Stimulated activated CD8-positive, alpha-beta memory T cell treated with anti-CD3 and anti-CD28 coated beads, Interleukin-15, amount 100 ng/mL, for 1 hour (primary cell): ENCODE results near the gene CEBPZOS.
"Not testable (repeated sequence)": the region's sequence is repeated elsewhere in the genome, so short reads cannot be mapped to it uniquely, and the experiment has no call there.

Experiments
- DNase-seq: peaks from one replicate; pipeline ENCODE4 v3.0.0-alpha.2; 2020; ENCODE audit warnings: low read depth

The CEBPZOS gene

DNA sequence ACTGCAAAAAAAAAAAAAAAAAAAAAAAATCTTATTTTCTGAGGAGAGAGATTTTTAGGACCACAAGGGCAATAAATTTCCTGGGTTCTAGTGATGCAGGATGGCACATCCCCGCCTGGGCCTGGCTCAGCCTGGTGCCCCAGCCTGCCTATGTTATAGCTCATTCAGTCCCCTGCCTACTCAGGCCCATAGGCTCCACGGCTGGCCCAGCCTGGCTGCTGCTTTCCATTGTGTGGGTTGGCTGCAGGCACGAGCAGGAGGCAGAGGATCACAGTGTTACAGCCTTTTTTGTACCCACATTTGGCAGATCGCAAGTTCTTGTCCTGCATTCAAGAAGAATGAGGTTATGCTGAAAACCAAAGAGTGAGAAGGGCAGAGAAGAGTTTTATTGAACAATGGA lies 5.0 kb upstream of the CEBPZOS start:
- no peak for DNase-seq

DNA sequence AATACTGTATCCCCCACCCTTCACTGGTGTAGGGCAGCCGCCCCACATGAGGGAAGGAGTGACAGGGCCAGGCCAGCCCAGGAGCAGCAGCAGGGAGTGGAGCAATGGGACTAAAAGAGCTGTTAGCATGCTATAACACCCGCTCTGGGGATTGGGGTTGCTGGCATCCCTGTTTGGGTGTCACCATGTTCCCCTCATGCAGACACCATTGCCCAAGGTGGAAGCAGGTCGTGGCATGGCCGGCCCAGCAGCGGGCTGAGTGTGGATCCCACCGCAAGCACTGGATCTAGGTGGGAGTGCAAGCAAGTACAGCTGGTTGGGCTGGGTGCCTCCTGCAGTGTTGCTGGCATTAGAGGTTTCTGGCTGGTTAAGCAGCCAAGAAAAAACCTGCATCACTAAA lies 4.5 kb upstream of the CEBPZOS start:
- DNase-seq = no peak

DNA sequence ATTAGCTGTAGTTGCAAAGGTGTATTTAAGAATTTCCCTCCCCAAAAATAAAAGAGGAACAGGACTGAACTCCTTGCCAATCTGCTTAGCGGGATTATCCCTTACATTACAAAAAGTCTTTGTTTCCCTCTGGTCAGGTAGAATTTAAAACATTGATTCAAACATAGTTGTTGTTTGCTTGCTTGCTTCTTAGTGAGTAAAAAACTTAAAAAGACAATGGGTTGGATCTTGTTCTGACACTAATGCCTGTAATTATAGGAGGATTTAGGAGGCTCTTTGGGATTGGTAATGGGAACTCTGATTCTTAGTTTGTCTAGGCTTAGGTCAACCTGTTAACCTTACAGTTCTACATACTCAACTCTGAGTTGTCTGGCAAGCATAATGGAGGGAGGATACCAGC lies 3.7 kb upstream of the CEBPZOS start:
- DNase-seq = no peak

DNA sequence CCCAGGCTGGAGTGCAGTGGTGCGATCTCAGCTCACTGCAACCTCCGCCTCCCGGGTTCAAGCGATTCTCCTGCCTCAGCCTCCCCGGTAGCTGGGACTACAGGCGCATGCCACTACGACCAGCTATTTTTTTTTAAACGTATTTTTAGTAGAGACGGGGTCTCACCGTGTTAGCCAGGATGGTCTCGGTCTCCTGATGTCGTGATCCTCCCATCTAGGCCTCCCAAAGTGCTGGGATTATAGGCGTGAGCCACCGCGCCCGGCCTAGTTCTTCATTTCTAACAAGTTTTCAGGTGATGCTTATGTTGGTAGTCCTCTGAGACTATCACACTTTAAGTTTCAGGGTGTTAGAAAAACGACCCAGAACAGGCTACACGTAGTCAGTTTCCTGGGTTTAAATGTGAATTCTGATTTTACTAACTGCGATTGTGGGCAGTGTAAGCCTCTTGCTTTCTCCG lies 405 bp upstream of the CEBPZOS start:
- DNase-seq = not testable (repeated sequence)

DNA sequence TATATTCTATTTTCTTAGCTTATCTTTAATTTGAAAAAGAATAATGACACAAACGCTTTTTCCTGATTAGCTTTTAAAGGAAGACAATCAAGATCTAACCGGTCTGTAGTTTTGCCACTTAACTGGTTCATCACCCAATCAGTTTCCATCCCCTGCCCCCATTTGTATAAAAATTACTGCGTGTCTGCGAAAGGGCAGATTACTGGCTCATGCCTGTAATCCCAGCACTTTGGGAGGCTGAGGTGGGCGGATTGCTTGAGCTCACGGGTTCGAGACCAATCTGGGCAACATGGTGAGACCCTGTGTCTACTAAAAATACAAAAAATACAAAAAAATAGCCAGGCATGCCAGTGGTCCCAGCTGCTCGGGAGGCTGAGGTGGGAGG lies 2.4 kb downstream of the CEBPZOS start:
- no peak for DNase-seq

DNA sequence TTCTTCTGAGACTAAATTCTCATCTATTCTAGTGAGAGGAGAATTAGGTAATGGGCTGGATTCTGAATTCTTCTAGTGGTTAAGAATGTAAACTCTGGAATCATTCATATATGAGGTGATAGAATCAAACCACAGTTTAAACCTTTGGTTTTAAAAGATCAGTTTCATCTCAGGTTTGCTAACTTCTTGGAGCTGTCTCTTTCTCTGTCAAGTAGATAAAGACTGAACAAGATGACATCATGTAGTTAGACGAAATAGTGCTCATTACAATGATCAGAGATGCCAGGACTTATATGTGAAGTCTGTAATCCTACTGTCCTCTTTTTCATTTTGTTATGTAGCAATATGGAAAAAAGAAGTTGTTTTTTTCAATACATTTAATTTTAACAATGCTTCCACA lies 4.9 kb downstream of the CEBPZOS start:
- DNase-seq = no peak

DNA sequence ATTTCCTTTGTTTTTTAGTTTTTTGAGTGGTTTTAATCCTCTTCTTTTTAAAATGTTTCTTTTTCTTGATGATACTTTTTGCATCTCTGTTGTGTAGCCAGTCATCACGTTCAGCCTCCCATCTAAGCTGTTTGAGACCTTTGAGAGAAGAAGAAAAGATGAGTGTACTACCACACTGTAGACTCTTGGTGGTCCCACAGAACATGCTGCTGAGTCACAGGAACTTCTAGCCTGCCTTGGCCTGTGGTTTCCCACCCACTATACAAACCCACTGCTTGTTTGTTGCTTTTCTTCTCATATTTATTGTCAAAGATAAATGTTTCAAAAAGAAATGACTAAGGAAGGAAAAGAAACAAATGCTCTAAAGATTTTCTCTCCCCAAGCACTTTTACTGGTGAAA lies 5.5 kb downstream of the CEBPZOS start:
- no peak for DNase-seq

DNA sequence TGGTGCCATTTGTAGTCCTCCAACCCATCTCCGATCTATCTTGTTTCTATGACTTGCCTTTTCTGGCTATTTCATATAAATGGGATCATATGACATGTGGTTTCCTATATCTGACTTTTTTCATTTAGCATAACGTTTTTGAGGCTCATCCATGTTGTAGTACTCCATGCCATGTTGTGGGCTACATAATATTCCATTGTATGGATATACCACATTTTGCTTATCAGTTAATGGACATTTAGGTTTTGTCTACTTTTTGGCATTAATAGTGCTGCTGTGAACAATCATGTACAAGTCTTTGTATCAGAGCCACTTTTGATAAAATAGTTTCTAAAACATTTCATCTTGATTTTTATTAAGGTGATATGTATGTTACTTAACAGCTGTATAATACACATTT lies 7.4 kb downstream of the CEBPZOS start:
- DNase-seq = no peak

DNA sequence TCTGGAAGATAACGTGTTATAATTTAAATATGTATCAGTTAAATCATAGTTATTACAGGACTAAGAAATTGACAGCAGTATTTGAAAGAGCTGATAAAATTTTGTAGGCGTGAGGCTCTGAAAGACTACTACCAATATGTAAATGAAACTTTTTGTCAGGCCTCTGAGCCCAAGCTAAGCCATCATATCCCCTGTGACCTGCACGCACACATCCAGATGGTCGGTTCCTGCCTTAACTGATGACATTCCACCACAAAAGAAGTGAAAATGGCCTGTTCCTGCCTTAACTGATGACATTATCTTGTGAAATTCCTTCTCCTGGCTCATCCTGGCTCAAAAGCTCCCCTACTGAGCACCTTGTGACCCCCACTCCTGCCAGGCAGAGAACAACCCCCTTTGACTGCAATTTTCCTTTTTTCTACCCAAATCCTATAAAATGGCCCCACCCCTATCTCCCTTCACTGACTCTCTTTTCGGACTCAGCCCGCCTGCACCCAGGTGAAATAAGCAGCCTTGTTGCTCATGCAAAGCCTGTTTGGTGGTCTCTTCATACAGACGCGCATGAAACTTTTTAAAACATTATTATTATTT lies 8.9 kb downstream of the CEBPZOS start:
- not testable (repeated sequence) for DNase-seq

DNA sequence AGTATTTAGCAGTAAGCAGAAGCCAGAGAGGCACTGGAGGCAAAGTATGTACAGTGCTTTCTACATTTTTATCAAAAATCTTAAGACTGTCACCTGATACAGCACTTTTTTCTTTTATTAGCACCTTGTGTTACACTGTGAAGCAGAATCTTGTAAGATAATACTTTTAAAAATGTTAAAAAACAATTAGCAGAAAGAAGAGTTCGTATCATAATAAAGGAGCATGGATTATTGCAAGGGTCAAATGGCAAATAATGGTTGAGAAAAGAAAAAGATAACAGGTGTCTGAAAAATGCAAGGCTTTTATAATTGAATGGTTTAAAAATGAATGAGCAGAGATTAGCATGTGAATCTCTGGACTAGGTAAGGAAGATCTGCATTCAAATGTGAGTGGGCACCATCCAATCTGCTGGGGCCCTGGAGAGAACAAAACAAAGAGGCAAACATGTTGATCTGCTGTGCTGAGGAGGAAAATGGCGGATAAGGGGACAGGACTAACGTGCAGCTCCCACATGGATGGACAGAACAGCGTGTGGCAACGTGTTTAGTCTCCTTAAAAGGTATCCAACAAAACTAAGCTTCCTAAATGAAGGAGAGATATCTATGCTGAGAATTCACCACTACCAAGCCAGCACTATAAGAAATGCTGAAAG lies 9.5 kb downstream of the CEBPZOS start:
- no peak for DNase-seq

DNA sequence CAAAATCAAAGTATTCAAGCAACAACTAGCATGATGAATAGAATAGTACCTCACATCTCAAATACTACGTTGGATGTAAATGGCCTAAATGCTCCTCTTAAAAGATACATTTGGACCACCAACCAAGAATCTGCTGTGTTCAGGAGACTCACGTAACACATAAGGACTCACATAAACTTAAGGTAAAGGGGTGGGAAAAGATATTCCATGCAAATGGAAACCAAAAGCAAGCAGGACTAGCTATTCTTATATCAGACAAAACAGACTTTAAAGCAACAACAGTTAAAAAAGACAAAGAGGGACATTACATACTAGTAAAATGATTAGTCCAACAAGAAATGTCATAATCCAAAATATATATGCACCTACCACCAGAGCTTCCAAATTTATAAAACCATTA lies 10.5 kb downstream of the CEBPZOS start:
- not testable (repeated sequence) for DNase-seq

DNA sequence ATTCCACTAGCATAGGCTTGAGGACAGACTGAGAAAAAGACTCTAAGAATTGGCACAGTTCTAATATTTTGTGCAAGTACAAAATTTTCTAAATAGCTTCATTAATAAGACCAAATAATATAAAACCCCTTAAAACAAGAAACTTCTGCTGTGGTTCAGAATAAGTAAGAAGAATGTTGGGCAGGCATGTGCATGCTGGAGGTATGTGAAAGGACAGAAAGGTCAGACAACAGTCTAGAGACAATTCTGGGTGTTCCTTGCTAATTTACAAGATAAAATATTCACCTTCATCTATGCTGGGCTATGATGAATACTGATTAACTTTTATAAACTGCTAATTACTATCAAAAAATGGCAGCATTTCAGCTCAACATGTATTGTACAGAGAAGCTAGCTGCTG lies 14.9 kb downstream of the CEBPZOS start:
- no peak for DNase-seq

DNA sequence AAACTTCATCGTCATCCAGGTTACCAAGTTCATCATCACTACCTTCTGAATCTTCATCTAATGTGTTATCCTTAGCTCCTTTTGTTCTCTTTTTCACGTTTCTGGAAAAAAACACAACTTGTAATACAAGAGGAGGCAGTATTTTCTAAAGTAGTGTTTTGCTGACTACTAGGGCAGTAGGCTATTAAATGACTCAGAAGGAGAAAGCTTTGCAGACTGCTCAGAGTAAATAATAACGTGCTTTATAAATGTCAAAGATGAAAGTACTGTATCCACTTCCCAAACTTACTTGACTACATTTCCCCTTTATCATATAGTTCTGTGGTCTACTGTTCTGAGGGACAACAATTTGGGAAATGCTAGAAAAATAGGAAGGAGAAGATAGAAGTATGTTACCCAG lies 15.6 kb downstream of the CEBPZOS start:
- no peak for DNase-seq

DNA sequence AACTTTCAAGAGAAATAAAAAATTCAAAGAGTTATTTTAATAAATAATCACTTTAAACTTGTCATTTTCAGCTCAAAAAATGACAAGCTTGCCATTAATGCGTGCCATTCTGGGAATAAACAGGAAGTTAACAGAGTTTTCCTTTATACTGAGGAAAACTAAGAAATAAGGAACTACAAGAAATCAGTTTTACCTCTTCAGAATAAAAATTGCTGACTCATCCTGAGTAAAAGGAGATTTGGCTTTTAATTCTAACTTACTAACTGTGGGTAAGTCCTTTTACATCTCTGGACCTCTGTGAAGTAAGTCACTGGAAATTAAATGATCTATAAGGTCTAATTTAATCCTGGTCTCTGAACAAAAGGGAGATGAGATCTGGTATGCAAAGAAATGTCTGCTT lies 19.0 kb downstream of the CEBPZOS start:
- DNase-seq = no peak

DNA sequence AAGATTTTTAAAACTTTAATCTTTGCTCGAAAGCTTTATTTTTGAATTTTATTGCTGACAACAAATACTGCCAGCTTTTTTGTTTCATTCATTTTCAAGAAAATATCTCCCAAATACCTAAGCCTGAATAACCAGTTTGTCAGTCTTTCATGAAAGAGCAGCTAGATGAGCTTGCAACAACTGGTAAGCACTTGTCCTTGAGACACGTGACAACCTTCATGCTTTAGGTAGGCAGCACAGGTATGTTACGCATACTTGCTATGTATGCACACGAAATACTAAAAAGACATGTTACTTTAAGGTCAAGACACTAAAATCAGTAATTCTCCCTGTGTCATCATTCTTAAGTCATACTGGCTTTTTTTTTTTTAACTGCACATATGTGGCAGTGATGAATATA lies 22.8 kb downstream of the CEBPZOS start:
- no peak for DNase-seq

DNA sequence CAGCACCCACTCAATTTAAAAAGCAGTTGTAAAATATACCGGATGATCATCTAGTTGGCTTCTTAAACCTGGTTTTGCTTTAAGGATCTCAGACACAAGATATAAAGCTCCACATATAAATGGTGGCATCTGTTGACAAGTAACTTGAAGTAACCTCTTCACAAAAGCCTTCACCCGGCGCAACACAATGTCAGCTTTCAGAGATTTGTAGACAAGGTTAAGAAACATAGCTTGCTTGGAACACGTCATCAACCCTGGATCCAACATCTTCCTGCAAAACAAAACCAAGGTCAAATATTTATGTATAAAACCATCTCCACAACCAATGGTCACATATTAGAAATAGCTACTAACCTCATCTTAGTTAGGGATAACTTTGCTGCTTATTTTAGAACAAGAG lies 26.8 kb downstream of the CEBPZOS start:
- DNase-seq = no peak

DNA sequence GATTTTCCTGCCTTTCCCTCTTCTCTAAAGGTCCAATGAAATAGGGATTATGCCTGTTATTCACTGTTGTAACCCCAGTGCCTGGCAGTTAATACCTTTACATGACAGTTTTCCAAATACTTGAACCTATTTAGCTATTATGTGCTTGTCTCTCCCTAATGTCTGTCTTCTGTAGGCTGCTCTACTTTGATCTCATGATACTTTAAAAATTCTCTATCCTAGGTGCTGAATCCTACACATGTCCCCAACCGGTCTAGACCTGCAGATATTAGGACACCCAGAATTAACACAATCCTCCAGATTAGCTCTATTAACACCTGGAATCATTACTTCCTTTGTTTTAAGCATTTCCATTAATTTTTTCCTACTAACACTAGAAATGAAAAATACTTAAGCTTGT lies 27.8 kb downstream of the CEBPZOS start:
- DNase-seq = no peak

DNA sequence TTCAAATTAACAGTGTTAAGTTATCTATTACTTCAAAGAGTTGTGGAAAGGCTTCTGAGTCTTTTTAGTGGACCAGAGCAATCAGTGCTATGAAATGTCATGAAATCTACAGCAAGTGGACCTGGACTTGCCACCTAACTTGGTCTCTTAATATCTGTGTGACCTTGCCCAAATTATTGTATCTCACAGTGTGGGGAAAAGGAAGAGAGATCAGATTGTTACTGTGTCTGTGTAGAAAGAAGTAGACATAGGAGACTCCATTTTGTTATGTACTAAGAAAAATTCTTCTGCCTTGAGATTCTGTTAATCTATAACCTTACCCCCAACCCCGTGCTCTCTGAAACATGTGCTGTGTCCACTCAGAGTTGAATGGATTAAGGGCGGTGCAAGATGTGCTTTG lies 28.8 kb downstream of the CEBPZOS start:
- DNase-seq = not testable (repeated sequence)

DNA sequence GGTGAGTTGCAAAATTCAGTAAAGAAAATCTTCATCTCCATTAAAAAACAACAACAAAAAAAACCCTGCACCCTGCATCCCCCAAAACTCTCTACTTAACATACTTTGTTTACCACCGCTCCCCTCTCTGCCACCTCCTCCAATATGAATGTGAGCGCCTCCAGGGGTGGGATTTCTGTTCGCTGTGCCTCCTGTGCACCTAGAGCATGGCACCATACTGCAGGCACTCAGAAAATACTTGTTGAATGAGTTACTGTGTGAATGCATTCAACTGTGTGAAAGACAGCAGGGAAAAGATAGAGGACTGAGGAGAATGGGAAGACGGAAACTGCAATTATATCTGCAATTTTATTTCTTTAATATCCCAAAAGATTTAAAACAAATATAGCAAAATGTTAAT lies 30.6 kb downstream of the CEBPZOS start:
- DNase-seq = no peak

DNA sequence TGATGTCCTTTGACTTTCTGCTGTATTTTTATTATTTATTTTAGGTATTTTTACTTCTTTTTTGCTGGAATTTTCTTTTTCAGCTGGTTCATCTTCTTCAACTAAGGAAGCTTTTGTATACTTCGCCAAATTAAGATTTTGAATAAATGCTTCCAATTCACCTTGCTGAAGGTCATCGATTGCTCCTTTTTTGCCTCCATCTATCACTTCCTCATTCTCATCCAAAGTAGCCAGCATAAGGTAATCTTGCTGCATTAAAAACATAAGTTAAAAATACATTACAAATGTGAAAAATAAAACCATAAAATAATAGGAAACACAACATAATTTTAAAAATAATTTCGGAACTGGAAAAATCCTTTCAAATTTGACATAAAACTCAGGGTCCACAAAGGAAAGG lies 32.5 kb downstream of the CEBPZOS start:
- no peak for DNase-seq

DNA sequence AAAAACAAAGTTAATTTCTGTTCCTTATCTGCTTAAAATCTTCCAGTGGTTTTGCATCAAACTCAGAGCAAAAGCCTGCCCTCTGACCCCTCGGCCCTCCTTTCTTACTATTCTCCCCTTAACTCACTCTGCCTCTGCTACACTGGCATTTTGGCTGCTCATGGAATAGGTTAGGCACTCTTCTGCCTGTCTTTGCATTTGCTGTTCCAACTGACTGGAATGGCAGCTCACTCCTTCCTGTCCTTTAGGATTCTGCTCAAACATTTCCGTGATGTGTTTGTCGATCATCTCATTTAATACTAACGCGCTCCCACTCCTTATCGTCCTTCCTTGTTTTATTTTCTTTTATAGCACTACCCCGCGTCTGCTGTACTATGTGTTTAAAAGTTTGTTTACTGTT lies 34.3 kb downstream of the CEBPZOS start:
- DNase-seq = no peak

DNA sequence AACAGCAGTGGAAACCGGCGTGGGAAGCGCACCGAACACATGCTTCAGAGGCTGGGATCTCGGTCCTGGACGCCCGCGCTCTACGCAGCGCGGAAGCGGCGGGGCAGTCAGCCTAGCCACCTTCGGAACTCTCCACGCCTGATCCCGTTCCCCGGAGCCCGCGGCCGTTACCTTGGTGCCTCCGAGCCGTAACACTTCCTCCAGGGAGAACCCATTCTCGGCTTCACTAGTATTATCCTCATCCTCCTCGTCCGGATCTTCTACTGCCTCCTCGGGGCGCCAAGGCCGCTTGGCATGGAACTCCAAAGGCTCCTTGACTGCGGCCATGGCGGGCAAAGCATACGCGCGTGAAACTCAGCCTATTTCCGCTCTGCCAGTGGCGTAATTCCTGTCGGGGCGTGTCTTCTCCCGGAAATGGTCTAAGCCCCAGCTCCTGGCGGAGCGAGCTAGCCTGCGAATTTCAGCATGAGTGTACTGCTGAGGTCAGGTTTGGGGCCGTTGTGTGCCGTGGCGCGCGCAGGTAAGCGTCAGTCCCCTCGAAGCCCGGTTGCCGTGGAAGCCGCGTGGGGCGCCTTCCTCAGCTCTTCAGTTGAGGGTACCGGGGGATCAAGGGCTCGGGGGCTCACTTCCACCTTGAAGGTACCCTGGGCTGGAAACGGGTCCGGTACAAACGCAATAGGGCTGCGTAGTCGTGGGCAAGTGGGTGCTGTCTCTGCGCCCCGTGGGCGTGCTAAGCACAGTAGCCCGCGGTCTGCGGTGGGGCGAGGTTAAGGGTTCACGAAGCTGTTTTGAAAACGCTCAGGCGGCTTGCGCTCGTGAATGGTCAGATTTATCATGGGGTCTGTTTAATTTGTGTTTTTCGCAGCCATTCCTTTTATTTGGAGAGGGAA lies 35.2 kb downstream of the CEBPZOS start, which contains the start of the genes CEBPZ and NDUFAF7:
Gene CEBPZ, minus strand, starts transcription at position 356 of the 890 bp plus-strand sequence. Its CDS starts 29 bp downstream, at position 327.
Gene NDUFAF7, plus strand, starts transcription at position 418 of the 890 bp plus-strand sequence. Its CDS starts 48 bp downstream, at position 466.
- DNase-seq = peak; percentile 72
